Heart right ventricle (tissue), 16 donors: ENCODE results near the gene BTBD10. TPM values are rescaled to one million over a fixed set of nuclear protein-coding genes. Genes with fewer than 3 reads are reported as not detected.

Experiments used
- ATAC-seq, 8 donors: fragments of 200-7000 bp; cut with Tn5 transposase; one replicate each; pipeline ENCODE4 v1.9.1; 2020; ENCODE audit warnings: mild to moderate bottlenecking in 8 of 8, moderate library complexity in 8 of 8, moderate number of reproducible peaks in 1 of 8
- DNase-seq, 2 donors: peaks; one replicate each; pipeline ENCODE4 v3.0.0-alpha.2; 2020
- H3K27ac ChIP-seq, 10 donors: fragments of 200-600 bp; sonication (generic) in 2 of 10; one replicate each; pipeline versions ENCODE4 v1.5.0 to v1.8.0; 2020 to 2022; ENCODE audit warnings: mild to moderate bottlenecking in 3 of 10
- H3K27me3 ChIP-seq, 7 donors: fragments of 200-600 bp; one replicate each; pipeline ENCODE4 v1.8.0; 2021 to 2022; ENCODE audit warnings: mild to moderate bottlenecking in 2 of 7
- H3K36me3 ChIP-seq, 9 donors: fragments of 200-600 bp; sonication (generic) in 1 of 9; one replicate each; pipeline versions ENCODE4 v1.5.0 to v1.8.0; 2020 to 2022; ENCODE audit warnings: mild to moderate bottlenecking in 2 of 9
- H3K4me1 ChIP-seq, 9 donors: fragments of 200-600 bp; sonication (generic) in 1 of 9; one replicate each; pipeline versions ENCODE4 v1.5.0 to v1.8.0; 2020 to 2022; ENCODE audit warnings: mild to moderate bottlenecking in 4 of 9
- H3K4me3 ChIP-seq, 10 donors: fragments of 200-600 bp; sonication (generic) in 2 of 10; one replicate each; pipeline versions ENCODE4 v1.5.0 to v1.8.0; 2020 to 2022; ENCODE audit warnings: mild to moderate bottlenecking in 7 of 10, moderate library complexity in 2 of 10
- H3K9me3 ChIP-seq, 11 donors: fragments of 200-600 bp in 10 of 11; sonication (generic) in 2 of 11; one replicate each; pipeline versions ENCODE4 v1.5.0 to v1.8.0; 2013 to 2022; ENCODE audit warnings: mild to moderate bottlenecking in 2 of 11, control low read depth in 1 of 11, moderate library complexity in 1 of 11
- WGBS, 2 donors: extraction: QIAGEN DNeasy Blood & Tissue Kit; methylation state at CpG; one replicate each; pipeline ENCODE4 v1.1.7; 2013; ENCODE audit warnings: inconsistent platforms in 1 of 2; 5-methylcytosine and 5-hydroxymethylcytosine counted together
- intact Hi-C, 10 donors: fragments of 100-400 bp; cut with DNase I; formaldehyde crosslinking; loops; one replicate each; pipeline versions ENCODE4 v1.11.1 to v1.14.2; 2022
- polyA plus RNA-seq, 2 donors: library from polyadenylated mRNA; stranded (reverse); fragments of 200-250 nt; gene quantifications; one replicate each; pipeline ENCODE4 v1.2.3, GENCODE V29; 2013
- total RNA-seq, 10 donors: library from RNA; stranded (reverse); fragmentation: NEBNext Ultra II Directional in 3 of 10; extraction: Animal tissue kit (Norgen Biotek cat#: 25700) in 3 of 10; gene quantifications; one replicate each; pipeline versions ENCODE4 v1.2.1 to v1.2.4, GENCODE V29; 2021 to 2023
- TF ChIP-seq, protein P1 (sequence below), 9 donors: fragments of 200-600 bp; sonication (generic) in 2 of 9; IDR thresholded peaks; one replicate each; pipeline versions ENCODE4 v1.5.0 to v1.8.0; 2021 to 2022; ENCODE audit warnings: antibody characterized with exemption in 9 of 9, mild to moderate bottlenecking in 5 of 9, moderate library complexity in 1 of 9
- donor health status: Arrhythmogenic right ventricular cardiomyopathy.
- donor health status: ischemic (EF 13 %, LVEDD 7.1; RV severe dilation, severe dysfunction).
- donor health status: healthy with polysubstance abuse.
- donor health status: DM: no; HTN: yes; CAD: no.
- donor health status: DM: no; HTN: no; CAD: no.
- donor health status: ischemic (EF 25% LVEDD 6.9; RV normal size, moderate dysfunction).
- donor health status: ischemic (EF 25% LVEDD 5.7; RV mildly dilated, moderate dysfunction).
- donor health status: healthy.
- donor health status: DM: yes; HTN: yes; CAD: no.
- donor health status: Ischemic cardiomyopathy.
- donor health status: ischemic (EF 35%, LVEDD 5.7; RV mildly dilated, moderate dysfunction).
- donor health status: nonischemic (EF 11% LVEDD 7.7; RV severe dilation, severe dysfunction).
- donor health status: DM: yes; HTN: yes; CAD: no.
- donor health status: PGD.
- donor health status: ischemic (EF 29% LVEDD 5.4; RV normal size, mild dysfunction).
- donor health status: nonischemic (EF 23%, LVEDD 6.1; RV moderate dilation, normal function).

The BTBD10 gene
- total and polyA plus RNA-seq, 12 donors = 6.8 to 36.5 (median 23.2) TPM

DNA sequence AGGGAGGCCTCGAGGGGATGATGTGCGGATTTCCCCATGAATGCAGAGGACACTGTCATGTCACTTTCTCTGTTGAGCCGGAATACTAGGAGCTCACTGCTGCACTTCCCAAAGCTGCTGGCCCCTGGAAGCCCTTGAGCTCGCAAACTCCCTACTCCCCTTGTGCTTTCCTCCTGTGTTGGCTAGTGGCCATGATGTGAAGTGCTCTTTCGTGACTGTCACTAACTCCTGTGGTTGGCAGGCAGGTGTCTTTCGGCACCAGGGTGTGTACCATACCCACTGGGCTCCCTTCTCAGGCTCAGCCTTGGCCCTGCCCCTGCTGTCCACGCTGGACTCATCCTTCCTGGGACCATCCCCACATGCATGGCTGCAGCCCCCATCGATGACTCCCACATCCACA, 86.2 kb downstream of the BTBD10 start:
- Histone ChIP-seq H3K27me3 (no peaks in the 10 kb centered on the region), H3K36me3 (peaks cover 0 to 100% (median 54%) of the 10 kb centered on the region in 9 donors), H3K4me3 (no peak overlapping the region), H3K27ac (no peak overlapping the region), H3K9me3 (no peaks in the 10 kb centered on the region), H3K4me1 (no peaks in the 10 kb centered on the region)
- intact Hi-C loops = no loop called here
- TF ChIP-seq, protein P1, sequence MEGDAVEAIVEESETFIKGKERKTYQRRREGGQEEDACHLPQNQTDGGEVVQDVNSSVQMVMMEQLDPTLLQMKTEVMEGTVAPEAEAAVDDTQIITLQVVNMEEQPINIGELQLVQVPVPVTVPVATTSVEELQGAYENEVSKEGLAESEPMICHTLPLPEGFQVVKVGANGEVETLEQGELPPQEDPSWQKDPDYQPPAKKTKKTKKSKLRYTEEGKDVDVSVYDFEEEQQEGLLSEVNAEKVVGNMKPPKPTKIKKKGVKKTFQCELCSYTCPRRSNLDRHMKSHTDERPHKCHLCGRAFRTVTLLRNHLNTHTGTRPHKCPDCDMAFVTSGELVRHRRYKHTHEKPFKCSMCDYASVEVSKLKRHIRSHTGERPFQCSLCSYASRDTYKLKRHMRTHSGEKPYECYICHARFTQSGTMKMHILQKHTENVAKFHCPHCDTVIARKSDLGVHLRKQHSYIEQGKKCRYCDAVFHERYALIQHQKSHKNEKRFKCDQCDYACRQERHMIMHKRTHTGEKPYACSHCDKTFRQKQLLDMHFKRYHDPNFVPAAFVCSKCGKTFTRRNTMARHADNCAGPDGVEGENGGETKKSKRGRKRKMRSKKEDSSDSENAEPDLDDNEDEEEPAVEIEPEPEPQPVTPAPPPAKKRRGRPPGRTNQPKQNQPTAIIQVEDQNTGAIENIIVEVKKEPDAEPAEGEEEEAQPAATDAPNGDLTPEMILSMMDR (IDR thresholded peaks at IDR 0.05) = no peak
- ATAC-seq (peak in 3 of 8 donors; percentile 16 to 40 (median 20)), DNase-seq (no peak)
- 76 to 82% methylated on average over 8 of the region's 8 CpGs for WGBS, 2 donors

DNA sequence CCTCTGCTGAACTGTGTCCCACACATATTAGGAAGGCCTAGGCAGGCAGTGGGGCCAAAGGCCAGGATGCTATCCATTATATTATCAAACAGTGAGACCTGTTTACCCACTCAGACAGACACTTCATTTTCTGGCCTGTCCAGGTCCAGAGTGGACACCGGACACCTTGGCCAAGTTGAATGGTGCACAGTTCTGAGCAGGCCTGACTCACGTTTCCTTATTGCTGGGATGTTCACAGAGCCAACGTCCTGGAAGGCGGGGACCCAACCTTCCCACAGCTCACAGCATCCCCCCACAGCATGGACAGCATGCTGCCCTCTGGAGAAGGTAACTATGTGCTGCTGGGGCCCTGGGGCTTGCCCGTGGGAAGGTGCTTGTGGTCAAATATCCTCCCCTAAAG, 86.6 kb downstream of the BTBD10 start:
- TF ChIP-seq, protein P1 (IDR thresholded peaks at IDR 0.05) = no peak
- DNase-seq (no peak), ATAC-seq (peak in 4 of 8 donors; percentile 9 to 24 (median 22))
- 84 to 89% methylated on average over 5 of the region's 5 CpGs for whole genome bisulfite sequencing, 2 donors
- Histone ChIP-seq H3K27ac (no peak overlapping the region), H3K4me1 (no peaks in the 10 kb centered on the region), H3K27me3 (no peaks in the 10 kb centered on the region), H3K4me3 (no peak overlapping the region), H3K9me3 (no peaks in the 10 kb centered on the region), H3K36me3 (peaks cover 0 to 100% (median 52%) of the 10 kb centered on the region in 9 donors)
- intact Hi-C loops = no loop called here

GRCh38 chr11:13375798-13376197, 87.2 kb downstream of the BTBD10 start:
- ATAC-seq (peak in 2 of 8 donors; percentile 6 to 13), DNase-seq (no peak)
- H3K36me3 ChIP-seq = peaks cover 0 to 100% (median 46%) of the 10 kb centered on the region in 9 donors

DNA sequence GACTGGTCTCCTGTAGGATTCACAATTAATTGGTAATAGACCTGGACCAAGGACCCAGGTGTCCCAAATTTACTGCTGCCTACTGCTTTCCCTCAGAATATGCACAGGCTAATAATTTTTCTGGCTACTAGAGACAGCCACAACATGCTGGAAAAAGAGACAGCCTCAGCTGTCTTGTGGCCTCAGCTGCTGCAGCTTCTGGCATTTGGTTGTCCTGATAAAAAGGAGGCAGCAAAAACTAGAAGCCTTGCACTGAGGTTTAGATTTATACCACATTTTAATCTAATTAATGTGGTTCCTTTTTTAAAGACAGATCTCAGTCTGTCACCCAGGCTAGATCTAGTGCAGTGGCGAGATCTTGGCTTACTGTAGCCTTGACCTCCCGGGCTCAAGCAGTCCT, 89.8 kb downstream of the BTBD10 start:
- WGBS, 2 donors = 96 to 98% methylated on average over 2 of the region's 2 CpGs
- Histone ChIP-seq H3K27me3 (no peaks in the 10 kb centered on the region), H3K9me3 (no peaks in the 10 kb centered on the region), H3K27ac (no peak overlapping the region), H3K4me3 (no peak overlapping the region), H3K4me1 (no peaks in the 10 kb centered on the region), H3K36me3 (peaks cover 0 to 100% (median 45%) of the 10 kb centered on the region in 9 donors)
- no peak for ATAC-seq
- intact Hi-C loops = no loop called here
- TF ChIP-seq, protein P1 (IDR thresholded peaks at IDR 0.05) = no peak
- DNase-seq = no peak

More at GRCh38 chr11:13375798-13376197, 87.2 kb downstream of the BTBD10 start:
- TF ChIP-seq, protein P1 (IDR thresholded peaks at IDR 0.05) = no peak
- H3K4me1 ChIP-seq = no peaks in the 10 kb centered on the region
- H3K27me3 ChIP-seq = no peaks in the 10 kb centered on the region
- H3K9me3 ChIP-seq = no peaks in the 10 kb centered on the region
- H3K27ac ChIP-seq = no peak overlapping the region
- intact Hi-C loops = no loop called here
- H3K4me3 ChIP-seq = no peak overlapping the region
